Measurements from ENCODE around the gene MKRN1.
A peak's percentile ranks its signal among the peaks of the same experiment; 100 is the strongest.
"Not testable (repeated sequence)": the region's sequence is repeated elsewhere in the genome, so short reads cannot be mapped to it uniquely, and the experiment has no call there.

The MKRN1 gene

GRCh38 chr7:140484479-140484878 is 5.2 kb upstream of the MKRN1 start:
- DNase-seq: no peak

GRCh38 chr7:140479739-140480084 is 407 bp upstream of the MKRN1 start:
- no peak for DNase-seq

GRCh38 chr7:140478246-140479061 is 851 bp downstream of the MKRN1 start:
- peak; percentile 65 for DNase-seq

- no peak for DNase-seq
Measured at GRCh38 chr7:140476698-140477261, 2.5 kb downstream of the MKRN1 start.

GRCh38 chr7:140475747-140476333 is 3.5 kb downstream of the MKRN1 start:
- DNase-seq: peak; percentile 60

GRCh38 chr7:140463111-140463510 is 16.2 kb downstream of the MKRN1 start:
- no peak for DNase-seq

- no peak for DNase-seq
Measured at GRCh38 chr7:140458916-140459315, 20.4 kb downstream of the MKRN1 start.

GRCh38 chr7:140458201-140458600 is 21.1 kb downstream of the MKRN1 start:
- no peak for DNase-seq

GRCh38 chr7:140456551-140457051 is 22.7 kb downstream of the MKRN1 start:
- DNase-seq: no peak

- DNase-seq: no peak
Measured at GRCh38 chr7:140455743-140456142, 23.6 kb downstream of the MKRN1 start.

- no peak for DNase-seq
Measured at GRCh38 chr7:140454657-140455015, 24.7 kb downstream of the MKRN1 start.

GRCh38 chr7:140453785-140454656 is 25.3 kb downstream of the MKRN1 start:
- not testable (repeated sequence) for DNase-seq

- DNase-seq: no peak
Measured at GRCh38 chr7:140453273-140453672, 26.0 kb downstream of the MKRN1 start.

- no peak for DNase-seq
Measured at GRCh38 chr7:140451716-140452115, 27.6 kb downstream of the MKRN1 start.

- DNase-seq: no peak
Measured at GRCh38 chr7:140448781-140449480, 30.4 kb downstream of the MKRN1 start.

- DNase-seq: no peak
Measured at GRCh38 chr7:140447841-140448240, 31.5 kb downstream of the MKRN1 start.

- DNase-seq: no peak
Measured at GRCh38 chr7:140446467-140446866, 32.8 kb downstream of the MKRN1 start.

- no peak for DNase-seq
Measured at GRCh38 chr7:140441519-140441918, 37.8 kb downstream of the MKRN1 start.

GRCh38 chr7:140440593-140440992 is 38.7 kb downstream of the MKRN1 start:
- DNase-seq: no peak

GRCh38 chr7:140439359-140439758 is 39.9 kb downstream of the MKRN1 start:
- DNase-seq: no peak

- no peak for DNase-seq
Measured at GRCh38 chr7:140435252-140435895, 43.9 kb downstream of the MKRN1 start.

- DNase-seq: no peak
Measured at GRCh38 chr7:140433396-140433795, 45.9 kb downstream of the MKRN1 start.
